Stomach smooth muscle (tissue), 2 donors: ENCODE data around the gene KRTAP19-4.
"Not testable (repeated sequence)": the region's sequence is repeated elsewhere in the genome, so short reads cannot be mapped to it uniquely, and the experiment has no call there.

Source experiments
- H3K27ac ChIP-seq: one replicate; pipeline ENCODE4 v1.7.0; 2013; ENCODE audit warnings: mild to moderate bottlenecking, low read length, inconsistent platforms
- H3K27me3 ChIP-seq, 2 donors: one replicate each; pipeline ENCODE4 v1.7.0; 2013; ENCODE audit warnings: low read length in 2 of 2; ENCODE audit not compliant: insufficient read depth in 2 of 2, control insufficient read depth in 1 of 2
- H3K36me3 ChIP-seq, 2 donors: one replicate each; pipeline ENCODE4 v1.7.0; 2013; ENCODE audit warnings: low read length in 2 of 2; ENCODE audit not compliant: control insufficient read depth in 2 of 2, insufficient read depth in 2 of 2
- H3K4me1 ChIP-seq: one replicate; pipeline ENCODE4 v1.7.0; 2013; ENCODE audit warnings: low read length; ENCODE audit not compliant: control insufficient read depth, insufficient read depth
- H3K4me3 ChIP-seq, 2 donors: one replicate each; pipeline ENCODE4 v1.7.0; 2013; ENCODE audit warnings: low read length in 2 of 2
- H3K9ac ChIP-seq, 2 donors: one replicate each; pipeline ENCODE4 v1.7.0; 2013; ENCODE audit warnings: low read length in 2 of 2, mild to moderate bottlenecking in 1 of 2
- H3K9me3 ChIP-seq, 2 donors: one replicate each; pipeline ENCODE4 v1.7.0; 2013; ENCODE audit warnings: low read length in 2 of 2; ENCODE audit not compliant: control insufficient read depth in 2 of 2
- donor health status: healthy.
- donor health status: Pancreatic carcinoma.

Gene KRTAP19-4, protein sequence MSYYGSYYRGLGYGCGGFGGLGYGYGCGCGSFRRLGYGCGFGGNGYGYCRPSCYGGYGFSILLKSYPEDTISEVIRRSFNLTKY

GRCh38 chr21:30497065-30497464, at the start of gene KRTAP19-4:
TSS of gene KRTAP19-4 (minus strand) at chr21:30497165. CDS start at chr21:30497110, 55 bp downstream.
- no peaks in the 10 kb centered on the region for H3K36me3 ChIP-seq
- no peak within 1 kb of the TSS for H3K9ac ChIP-seq
- H3K27ac ChIP-seq: no peak within 1 kb of the TSS
- H3K4me3 ChIP-seq: no peak within 1 kb of the TSS
- no peaks in the 10 kb centered on the region for H3K27me3 ChIP-seq
- no peaks in the 10 kb centered on the region for H3K4me1 ChIP-seq
- peaks cover 0 to 4% of the 10 kb centered on the region in 2 donors for H3K9me3 ChIP-seq

DNA sequence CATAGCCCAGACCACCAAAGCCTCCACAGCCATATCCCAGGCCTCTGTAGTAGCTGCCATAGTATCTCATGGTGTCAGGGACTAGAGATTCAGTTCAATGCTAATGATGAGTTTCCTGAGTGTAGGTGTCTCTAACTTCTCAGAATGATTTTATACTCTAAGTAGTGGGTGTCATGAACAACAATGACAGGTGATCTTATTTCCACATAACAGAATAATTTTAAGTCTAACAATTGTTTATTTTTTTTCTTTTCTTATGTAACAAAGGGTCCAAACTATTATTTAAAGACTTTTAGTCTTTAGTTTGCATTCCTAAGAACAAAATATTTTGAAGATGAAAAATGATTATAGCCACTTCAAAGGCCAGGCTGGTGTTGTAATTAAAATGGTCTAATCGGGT, 44.8 kb upstream of the KRTAP19-4 start, which contains the start of gene KRTAP19-6:
TSS of gene KRTAP19-6 (minus strand) at position 101 of the 400 bp plus-strand sequence. CDS start at position 70, 31 bp downstream.
- H3K27me3 ChIP-seq: no peaks in the 10 kb centered on the region
- H3K27ac ChIP-seq: no peak within 1 kb of the TSS
- H3K4me3 ChIP-seq: no peak within 1 kb of the TSS
- H3K4me1 ChIP-seq: no peaks in the 10 kb centered on the region
- no peaks in the 10 kb centered on the region for H3K9me3 ChIP-seq
- no peak within 1 kb of the TSS for H3K9ac ChIP-seq
- H3K36me3 ChIP-seq: no peaks in the 10 kb centered on the region

DNA sequence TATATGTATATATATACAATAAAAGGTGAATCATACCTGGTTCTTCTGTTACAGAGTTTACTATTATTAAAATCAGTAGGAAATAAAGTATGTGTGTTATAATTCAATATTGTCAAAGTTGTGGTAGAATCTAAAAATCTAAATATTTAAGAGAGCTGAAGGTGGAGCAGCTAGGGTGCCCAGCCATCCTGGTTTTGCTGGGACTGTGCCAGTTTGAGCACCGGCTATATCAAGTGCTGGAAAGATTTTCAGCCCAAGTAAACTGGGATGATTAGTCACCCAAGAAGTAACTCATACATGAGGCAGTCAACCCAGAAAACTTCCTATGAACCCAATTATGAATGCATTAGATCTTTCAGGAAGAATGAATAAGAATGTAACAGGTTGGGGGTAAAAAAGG, 21.9 kb upstream of the KRTAP19-4 start:
- Histone ChIP-seq H3K4me1 (no peaks in the 10 kb centered on the region), H3K4me3 (no peak overlapping the region), H3K9me3 (no peaks in the 10 kb centered on the region), H3K27ac (no peak overlapping the region), H3K9ac (no peak overlapping the region), H3K27me3 (no peaks in the 10 kb centered on the region), H3K36me3 (no peaks in the 10 kb centered on the region)

GRCh38 chr21:30515681-30516080, 18.7 kb upstream of the KRTAP19-4 start:
- no peaks in the 10 kb centered on the region for H3K9me3 ChIP-seq
- H3K27me3 ChIP-seq: no peaks in the 10 kb centered on the region
- H3K36me3 ChIP-seq: no peaks in the 10 kb centered on the region
- H3K9ac ChIP-seq: no peak overlapping the region
- no peak overlapping the region for H3K27ac ChIP-seq
- no peak overlapping the region for H3K4me3 ChIP-seq
- H3K4me1 ChIP-seq: no peaks in the 10 kb centered on the region

GRCh38 chr21:30505621-30506205, 8.7 kb upstream of the KRTAP19-4 start:
- H3K27me3 ChIP-seq, H3K4me1 ChIP-seq, H3K36me3 ChIP-seq, H3K4me3 ChIP-seq, H3K9me3 ChIP-seq, H3K27ac ChIP-seq, H3K9ac ChIP-seq: not testable (repeated sequence)

DNA sequence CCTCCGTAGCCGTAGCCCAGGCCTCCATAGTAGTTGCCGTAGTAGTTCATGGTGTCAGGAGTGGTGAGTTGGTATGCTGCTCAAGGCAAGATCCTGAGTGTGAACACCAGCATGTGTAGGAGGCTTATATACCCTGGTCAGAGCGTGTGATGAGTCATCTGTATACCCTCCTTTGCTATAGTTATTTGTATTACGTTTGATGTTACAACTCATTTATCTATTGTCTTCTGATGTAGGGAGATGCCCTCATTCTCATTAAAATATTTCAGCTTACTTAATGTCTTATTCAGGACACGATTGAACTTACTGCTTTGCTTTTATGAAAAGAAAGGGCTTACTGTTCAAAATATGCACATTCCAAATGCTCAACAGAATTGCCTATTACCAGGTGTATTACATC, 5.1 kb upstream of the KRTAP19-4 start, which contains the start of gene KRTAP19-5:
TSS of gene KRTAP19-5 (minus strand) at position 101 of the 400 bp plus-strand sequence. CDS start at position 50, 51 bp downstream.
- H3K36me3 ChIP-seq: no peaks in the 10 kb centered on the region
- H3K9me3 ChIP-seq: peaks cover 0 to 4% of the 10 kb centered on the region in 2 donors
- no peaks in the 10 kb centered on the region for H3K27me3 ChIP-seq
- no peak within 1 kb of the TSS for H3K9ac ChIP-seq
- H3K27ac ChIP-seq: no peak within 1 kb of the TSS
- no peak within 1 kb of the TSS for H3K4me3 ChIP-seq
- H3K4me1 ChIP-seq: no peaks in the 10 kb centered on the region

- Histone ChIP-seq H3K9me3 (no peaks in the 10 kb centered on the region), H3K27me3 (no peaks in the 10 kb centered on the region), H3K36me3 (no peaks in the 10 kb centered on the region), H3K4me1 (no peaks in the 10 kb centered on the region), H3K4me3 (no peak within 1 kb of the TSS), H3K9ac (no peak within 1 kb of the TSS), H3K27ac (no peak within 1 kb of the TSS)
These were observed 5.0 kb downstream of the KRTAP19-4 start, which contains the start of gene KRTAP19-3 for GRCh38 chr21:30491963-30492428. TSS of gene KRTAP19-3 (minus strand) at chr21:30492013. CDS start at chr21:30491957, 56 bp downstream.

DNA sequence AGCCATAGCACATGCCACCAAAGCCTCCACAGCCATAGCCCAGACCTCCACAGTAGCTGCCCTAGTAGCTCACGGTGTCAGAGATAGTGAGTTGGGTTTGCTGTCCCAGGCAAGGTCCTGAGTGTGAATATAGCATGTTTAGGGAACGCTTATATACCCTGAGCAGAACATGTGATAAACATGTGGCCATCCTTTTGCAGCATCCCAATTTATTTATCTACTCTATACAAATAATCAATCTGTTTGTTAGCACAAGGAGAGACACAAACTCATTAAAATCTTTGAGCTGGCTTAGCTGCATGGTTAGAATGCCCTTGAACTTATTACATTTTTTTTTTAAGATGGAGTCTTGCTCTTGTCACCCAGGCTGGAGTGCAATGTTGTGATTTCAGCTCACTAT, 9.6 kb downstream of the KRTAP19-4 start, which contains the start of gene KRTAP19-2:
TSS of gene KRTAP19-2 (minus strand) at position 101 of the 400 bp plus-strand sequence. CDS start at position 13, 88 bp downstream.
- no peak within 1 kb of the TSS for H3K4me3 ChIP-seq
- no peaks in the 10 kb centered on the region for H3K27me3 ChIP-seq

DNA sequence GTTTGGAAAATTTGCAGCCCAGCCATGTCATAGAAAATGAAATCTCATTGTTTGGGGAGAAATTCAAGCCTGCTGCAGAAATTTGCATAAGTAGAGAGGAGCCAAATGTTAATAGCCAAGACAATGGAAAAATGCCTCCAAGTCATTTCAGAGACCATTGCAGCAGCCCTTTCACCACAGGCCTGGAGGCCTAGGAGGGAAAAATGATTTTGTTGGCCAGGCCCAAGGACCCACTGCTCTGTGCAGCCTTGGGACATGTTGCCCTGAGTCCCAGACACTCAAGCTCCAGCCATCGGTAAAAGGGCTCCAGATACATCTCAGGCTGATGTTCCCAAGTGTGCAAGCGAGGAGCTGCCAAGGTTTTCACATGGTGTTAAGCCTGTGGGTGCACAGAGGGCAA, 10.8 kb downstream of the KRTAP19-4 start:
- H3K9me3 ChIP-seq: no peaks in the 10 kb centered on the region

More for the DNA sequence above, 9.6 kb downstream of the KRTAP19-4 start, which contains the start of gene KRTAP19-2:
- Histone ChIP-seq H3K9me3 (no peaks in the 10 kb centered on the region), H3K4me1 (no peaks in the 10 kb centered on the region), H3K9ac (no peak within 1 kb of the TSS), H3K27ac (no peak within 1 kb of the TSS), H3K36me3 (no peaks in the 10 kb centered on the region)

DNA sequence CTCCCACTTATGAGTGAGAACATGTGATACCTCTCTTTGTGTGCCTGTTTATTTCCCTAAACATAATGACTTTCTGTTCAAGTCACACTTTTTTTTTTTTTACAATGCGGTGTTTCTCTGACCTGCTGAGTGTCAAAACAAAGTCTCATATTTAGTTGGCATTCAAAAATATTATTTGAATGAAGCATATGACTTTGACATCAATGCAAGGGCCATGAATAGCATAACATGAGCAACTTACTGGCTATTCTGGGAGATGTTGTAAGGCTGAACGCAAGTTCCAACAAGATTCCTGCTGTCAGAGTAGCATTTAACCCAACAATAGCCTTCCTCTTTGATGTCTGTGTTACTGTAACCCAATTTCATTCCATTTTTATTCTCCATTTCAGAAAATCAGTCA, 14.8 kb downstream of the KRTAP19-4 start:
- no peak overlapping the region for H3K4me3 ChIP-seq
- no peaks in the 10 kb centered on the region for H3K36me3 ChIP-seq
- no peak overlapping the region for H3K27ac ChIP-seq

More for the DNA sequence above, 10.8 kb downstream of the KRTAP19-4 start:
- no peak overlapping the region for H3K9ac ChIP-seq
- no peak overlapping the region for H3K27ac ChIP-seq
- H3K27me3 ChIP-seq: no peaks in the 10 kb centered on the region
- no peaks in the 10 kb centered on the region for H3K36me3 ChIP-seq
- H3K4me1 ChIP-seq: no peaks in the 10 kb centered on the region
- no peak overlapping the region for H3K4me3 ChIP-seq

GRCh38 chr21:30480145-30480544, 16.8 kb downstream of the KRTAP19-4 start, which contains the start of gene KRTAP19-1:
TSS of gene KRTAP19-1 (minus strand) at chr21:30480367. CDS start at chr21:30480317, 50 bp downstream.
- Histone ChIP-seq H3K27me3 (no peaks in the 10 kb centered on the region), H3K36me3 (no peaks in the 10 kb centered on the region), H3K9ac (no peak within 1 kb of the TSS), H3K4me3 (no peak within 1 kb of the TSS), H3K9me3 (no peaks in the 10 kb centered on the region), H3K4me1 (no peaks in the 10 kb centered on the region), H3K27ac (no peak within 1 kb of the TSS)

More for the DNA sequence above, 14.8 kb downstream of the KRTAP19-4 start:
- Histone ChIP-seq H3K9me3 (no peaks in the 10 kb centered on the region), H3K9ac (no peak overlapping the region), H3K4me1 (no peaks in the 10 kb centered on the region), H3K27me3 (no peaks in the 10 kb centered on the region)
